SK-N-SH treated with all-trans-retinoic acid at 6 μM for 48 hours (cell line): Measurements from ENCODE around the gene P2RY6.
"Not testable (repeated sequence)": the region's sequence is repeated elsewhere in the genome, so short reads cannot be mapped to it uniquely, and the experiment has no call there.

Experiments
- BACH2 ChIP-seq: fragments of 250-450 bp; sonication (Bioruptor Pico); IDR thresholded peaks from 2 replicates; pipeline ENCODE4 v1.9.0; 2021; ENCODE audit warnings: mild to moderate bottlenecking, borderline replicate concordance
- CSDC2 ChIP-seq: fragments of 250-450 bp; sonication (Bioruptor Pico); IDR thresholded peaks from 2 replicates; pipeline ENCODE4 v1.5.0; 2020; ENCODE audit warnings: mild to moderate bottlenecking, moderate library complexity
- POU6F1 ChIP-seq: fragments of 250-450 bp; sonication (Bioruptor Pico); IDR thresholded peaks from 2 replicates; pipeline ENCODE4 v1.8.0; 2021; ENCODE audit warnings: low read depth, mild to moderate bottlenecking, moderate library complexity, borderline replicate concordance
- RARB ChIP-seq: fragments of 250-450 bp; sonication (Bioruptor Pico); IDR thresholded peaks from 2 replicates; pipeline ENCODE4 v1.8.0; 2021; ENCODE audit warnings: mild to moderate bottlenecking, moderate library complexity
- TOX ChIP-seq: fragments of 250-450 bp; sonication (Bioruptor Pico); IDR thresholded peaks from 2 replicates; pipeline ENCODE4 v1.8.0; 2021; ENCODE audit warnings: mild to moderate bottlenecking, moderate library complexity, borderline replicate concordance
- ZC3H10 ChIP-seq: fragments of 250-450 bp; sonication (Bioruptor Pico); IDR thresholded peaks from 2 replicates; pipeline ENCODE4 v1.5.1; 2021; ENCODE audit warnings: mild to moderate bottlenecking, moderate library complexity
- ZFP3 ChIP-seq: fragments of 250-450 bp; sonication (Bioruptor Pico); IDR thresholded peaks from 2 replicates; pipeline ENCODE4 v1.5.0; 2020; ENCODE audit warnings: mild to moderate bottlenecking, moderate library complexity
- ZFP30 ChIP-seq: fragments of 450-650 bp; formaldehyde crosslinking; IDR thresholded peaks from 2 replicates; pipeline ENCODE4 v1.5.0; 2022; ENCODE audit warnings: mild to moderate bottlenecking, moderate library complexity
- ZNF70 ChIP-seq: fragments of 450-650 bp; formaldehyde crosslinking; IDR thresholded peaks from 2 replicates; pipeline ENCODE4 v1.5.0; 2020; ENCODE audit warnings: mild to moderate bottlenecking, moderate library complexity
- TF ChIP-seq, protein P1 (sequence below): fragments of 250-450 bp; sonication (Bioruptor Pico); IDR thresholded peaks from 2 replicates; pipeline ENCODE4 v1.8.0; 2020; ENCODE audit warnings: mild to moderate bottlenecking, moderate library complexity, borderline replicate concordance

DNA sequence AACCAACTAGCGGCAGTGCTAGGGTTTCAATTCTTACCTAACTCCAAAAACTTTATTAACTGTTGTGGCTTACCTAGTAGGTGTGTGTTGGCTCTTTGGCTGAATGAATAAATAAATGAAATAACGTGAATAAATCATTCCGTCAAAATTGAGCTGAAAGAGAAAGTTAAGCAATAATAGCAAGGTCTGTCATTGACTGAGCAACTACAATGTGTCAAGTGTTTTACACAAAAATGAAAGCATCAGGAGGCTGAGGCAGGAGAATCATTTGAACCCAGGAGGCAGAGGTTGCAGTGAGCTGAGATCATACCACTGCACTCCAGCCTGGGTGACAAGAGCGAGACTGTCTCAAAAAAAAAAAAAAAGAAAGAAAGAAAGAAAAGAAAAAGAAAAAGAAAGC is 2.1 kb downstream of the P2RY6 start:
- not testable (repeated sequence) for TF ChIP-seq TOX (CRISPR knock-in tag); POU6F1 (CRISPR knock-in tag); RARB; ZNF70 (CRISPR knock-in tag); BACH2 (CRISPR knock-in tag); ZFP30 (CRISPR knock-in tag); CSDC2; ZC3H10 (CRISPR knock-in tag); ZFP3
- TF ChIP-seq, protein P1, sequence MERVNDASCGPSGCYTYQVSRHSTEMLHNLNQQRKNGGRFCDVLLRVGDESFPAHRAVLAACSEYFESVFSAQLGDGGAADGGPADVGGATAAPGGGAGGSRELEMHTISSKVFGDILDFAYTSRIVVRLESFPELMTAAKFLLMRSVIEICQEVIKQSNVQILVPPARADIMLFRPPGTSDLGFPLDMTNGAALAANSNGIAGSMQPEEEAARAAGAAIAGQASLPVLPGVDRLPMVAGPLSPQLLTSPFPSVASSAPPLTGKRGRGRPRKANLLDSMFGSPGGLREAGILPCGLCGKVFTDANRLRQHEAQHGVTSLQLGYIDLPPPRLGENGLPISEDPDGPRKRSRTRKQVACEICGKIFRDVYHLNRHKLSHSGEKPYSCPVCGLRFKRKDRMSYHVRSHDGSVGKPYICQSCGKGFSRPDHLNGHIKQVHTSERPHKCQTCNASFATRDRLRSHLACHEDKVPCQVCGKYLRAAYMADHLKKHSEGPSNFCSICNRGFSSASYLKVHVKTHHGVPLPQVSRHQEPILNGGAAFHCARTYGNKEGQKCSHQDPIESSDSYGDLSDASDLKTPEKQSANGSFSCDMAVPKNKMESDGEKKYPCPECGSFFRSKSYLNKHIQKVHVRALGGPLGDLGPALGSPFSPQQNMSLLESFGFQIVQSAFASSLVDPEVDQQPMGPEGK (CRISPR knock-in tag), result not testable (repeated sequence)
